ENCODE measurements around the gene PLEKHG7.

PLEKHG7 gene

DNA sequence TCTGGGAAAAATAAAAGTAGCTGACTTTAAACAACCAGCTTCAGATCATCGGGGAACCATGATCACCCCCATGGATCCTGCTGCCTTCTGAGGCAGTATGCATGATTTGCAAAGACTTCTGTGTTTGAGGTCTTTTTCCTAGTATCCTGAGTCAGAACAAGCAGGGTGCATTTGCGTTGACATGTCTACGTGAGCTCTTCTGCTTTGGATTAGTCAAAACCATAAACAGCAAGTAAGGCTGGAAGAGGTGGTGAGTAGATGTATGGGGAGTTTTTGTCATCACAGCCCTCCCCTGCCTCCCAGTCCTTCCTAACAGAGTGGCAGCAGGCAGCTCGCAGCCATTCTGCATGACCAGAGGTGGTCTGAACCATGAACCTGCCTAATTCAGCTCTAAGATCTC, 24.1 kb downstream of the PLEKHG7 start:
- no peak overlapping the region for H3K4me3 ChIP-seq (ENCODE audit: low read depth, low read length, poor library complexity, severe bottlenecking)

DNA sequence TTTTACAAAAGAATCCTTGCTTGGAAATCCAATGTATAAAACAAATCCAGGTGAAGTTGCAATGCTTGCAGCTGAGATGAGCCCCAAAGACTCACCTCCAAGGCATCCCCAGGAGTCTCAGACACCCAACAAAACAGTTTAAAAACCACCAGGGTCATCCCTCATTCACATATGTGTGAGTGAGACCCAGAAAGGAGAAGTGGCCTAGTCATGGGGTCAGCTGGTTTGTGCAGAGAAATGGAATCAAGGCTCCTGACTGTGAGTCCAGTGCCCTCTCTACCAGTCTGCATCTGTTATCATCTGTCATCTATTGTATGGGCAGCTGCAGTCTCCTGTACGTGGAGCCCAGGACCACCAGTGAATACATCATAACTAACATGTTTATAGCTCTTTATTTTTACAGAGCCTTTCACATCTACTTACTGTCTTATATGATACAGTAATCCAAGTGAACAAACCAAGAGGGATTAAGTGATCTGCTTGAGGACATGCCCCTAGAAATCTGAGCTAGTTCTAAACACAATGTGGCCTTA, 27.1 kb downstream of the PLEKHG7 start:
- H3K27ac ChIP-seq (ENCODE audit: low read depth, low read length, poor library complexity, severe bottlenecking), result no peak overlapping the region

More for the DNA sequence above, 24.1 kb downstream of the PLEKHG7 start:
- Histone ChIP-seq H3K9me3 (ENCODE audit: low read length) (no peaks in the 10 kb centered on the region), H3K9me2 (ENCODE audit: low read depth, low read length) (no peaks in the 10 kb centered on the region), H3K9ac (ENCODE audit: low read length) (no peak overlapping the region), H3K27me3 (ENCODE audit: insufficient read depth, low read length) (no peaks in the 10 kb centered on the region; the same call in 1 of the 2 replicates), H3K79me2 (ENCODE audit: insufficient read depth, low read length) (no peaks in the 10 kb centered on the region), H3F3A (ENCODE audit: insufficient read depth, low read length) (no peaks in the 10 kb centered on the region), H2AFZ (ENCODE audit: low read length) (no peak overlapping the region), H3K4me1 (ENCODE audit: insufficient read depth, low read length, severe bottlenecking) (no peaks in the 10 kb centered on the region), H3K36me3 (ENCODE audit: insufficient read depth, low read length) (no peaks in the 10 kb centered on the region), H4K20me1 (ENCODE audit: insufficient read depth, low read length) (no peaks in the 10 kb centered on the region), H3K27ac (ENCODE audit: low read depth, low read length, poor library complexity, severe bottlenecking) (no peak overlapping the region), H3K4me2 (ENCODE audit: low read length) (no peak overlapping the region)
- TF ChIP-seq EZH2 (IDR thresholded peaks at IDR 0.05; ENCODE audit: borderline replicate concordance, low read length) (no peak), CTCF (IDR thresholded peaks at IDR 0.05; ENCODE audit: low read length) (no peak)

DNA sequence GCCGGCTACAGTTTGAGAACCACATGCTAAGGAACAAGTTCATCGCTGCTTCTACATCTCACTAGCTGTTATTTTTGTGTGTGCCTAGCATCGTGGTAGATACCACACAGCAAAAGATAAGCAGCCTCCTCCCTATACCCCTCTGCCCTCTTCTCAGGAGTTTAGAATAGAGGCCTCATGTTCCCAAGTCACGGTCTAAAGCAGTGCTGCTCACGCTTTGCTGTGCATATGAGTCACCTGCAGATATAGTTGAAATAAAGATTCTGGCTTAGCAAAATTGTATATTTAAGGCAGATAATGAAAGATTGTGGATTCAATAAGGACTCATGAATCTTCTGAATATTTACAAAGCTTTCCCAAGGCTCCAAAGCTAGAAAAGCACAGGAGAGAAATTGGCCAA, 28.0 kb downstream of the PLEKHG7 start:
- Histone ChIP-seq H3K79me2 (ENCODE audit: insufficient read depth, low read length) (no peaks in the 10 kb centered on the region), H4K20me1 (ENCODE audit: insufficient read depth, low read length) (no peaks in the 10 kb centered on the region), H3F3A (ENCODE audit: insufficient read depth, low read length) (no peaks in the 10 kb centered on the region), H3K27ac (ENCODE audit: low read depth, low read length, poor library complexity, severe bottlenecking) (no peak overlapping the region), H3K9ac (ENCODE audit: low read length) (no peak overlapping the region), H3K4me2 (ENCODE audit: low read length) (no peak overlapping the region), H3K4me1 (ENCODE audit: insufficient read depth, low read length, severe bottlenecking) (no peaks in the 10 kb centered on the region), H3K4me3 (ENCODE audit: low read depth, low read length, poor library complexity, severe bottlenecking) (no peak overlapping the region), H2AFZ (ENCODE audit: low read length) (no peak overlapping the region), H3K27me3 (ENCODE audit: insufficient read depth, low read length) (no peaks in the 10 kb centered on the region), H3K36me3 (ENCODE audit: insufficient read depth, low read length) (no peaks in the 10 kb centered on the region), H3K9me2 (ENCODE audit: low read depth, low read length) (no peaks in the 10 kb centered on the region), H3K9me3 (ENCODE audit: low read length) (no peaks in the 10 kb centered on the region)
- no peak for TF ChIP-seq CTCF (IDR thresholded peaks at IDR 0.05; ENCODE audit: low read length)
- no peak for TF ChIP-seq EZH2 (IDR thresholded peaks at IDR 0.05; ENCODE audit: borderline replicate concordance, low read length)

More for the DNA sequence above, 27.1 kb downstream of the PLEKHG7 start:
- no peaks in the 10 kb centered on the region for H3K27me3 ChIP-seq (ENCODE audit: insufficient read depth, low read length)
- no peak overlapping the region for H3K4me2 ChIP-seq (ENCODE audit: low read length)
- no peaks in the 10 kb centered on the region for H3F3A ChIP-seq (ENCODE audit: insufficient read depth, low read length)
- H3K79me2 ChIP-seq (ENCODE audit: insufficient read depth, low read length), result no peaks in the 10 kb centered on the region
- no peak overlapping the region for H2AFZ ChIP-seq (ENCODE audit: low read length)
- H3K4me3 ChIP-seq (ENCODE audit: low read depth, low read length, poor library complexity, severe bottlenecking), result no peak overlapping the region
- TF ChIP-seq EZH2 (IDR thresholded peaks at IDR 0.05; ENCODE audit: borderline replicate concordance, low read length) (no peak), CTCF (IDR thresholded peaks at IDR 0.05; ENCODE audit: low read length) (no peak)
- no peaks in the 10 kb centered on the region for H3K36me3 ChIP-seq (ENCODE audit: insufficient read depth, low read length)
- H4K20me1 ChIP-seq (ENCODE audit: insufficient read depth, low read length), result no peaks in the 10 kb centered on the region
- no peak overlapping the region for H3K9ac ChIP-seq (ENCODE audit: low read length)
- no peaks in the 10 kb centered on the region for H3K4me1 ChIP-seq (ENCODE audit: insufficient read depth, low read length, severe bottlenecking)
- no peaks in the 10 kb centered on the region for H3K9me3 ChIP-seq (ENCODE audit: low read length)
- H3K9me2 ChIP-seq (ENCODE audit: low read depth, low read length), result no peaks in the 10 kb centered on the region

All from OCI-LY1 (cell line).